ENCODE data around the gene LSMEM2. TPM values are rescaled to one million over a fixed set of nuclear protein-coding genes. Genes with fewer than 3 reads are reported as not detected.
A peak's percentile ranks its signal among the peaks of the same experiment; 100 is the strongest.

LSMEM2 gene
- total RNA-seq (not detected), polyA plus RNA-seq (under 1 TPM in 1 of 2 donors, not detected in 1; 0.15 TPM), total RNA-seq (not detected)

GRCh38 chr3:50278880-50279224 lies at the start of gene LSMEM2:
LSMEM2 (plus strand) TSS chr3:50279087; CDS start chr3:50279114, 27 bp downstream.
- Histone ChIP-seq H3K36me3 (ENCODE audit: control insufficient read depth in 2 of 3, insufficient read depth in 3 of 3, low read length in 3 of 3) (no peaks in the 10 kb centered on the region), H3K4me3 (ENCODE audit: low read length) (no peak within 1 kb of the TSS), H3K9me3 (ENCODE audit: control insufficient read depth in 2 of 3, low read length in 3 of 3) (no peaks in the 10 kb centered on the region), H3K4me1 (ENCODE audit: control insufficient read depth in 2 of 2, insufficient read depth in 2 of 2, low read length in 2 of 2) (peaks cover 5 to 15% of the 10 kb centered on the region in 2 donors), H3K27me3 (ENCODE audit: control insufficient read depth in 2 of 2, insufficient read depth in 2 of 2, low read length in 2 of 2) (peaks cover 12 to 19% of the 10 kb centered on the region in 2 donors), H3K27ac (ENCODE audit: low read depth, low read length) (no peak within 1 kb of the TSS)
- H3K4me3 Mint-ChIP-seq = no peak within 1 kb of the TSS
- ChIA-PET CTCF (interaction anchor here (1.1 kb wide), 1 partner anchor 18 kb away, joined by 4 read pairs; no protein-coding TSS in a partner anchor), POLR2A (interaction anchor here (1.5 kb wide), 1 partner anchor 18 kb away, joined by 3 read pairs; no protein-coding TSS in a partner anchor)
- no peak for ATAC-seq
- peaks cover 18 to 41% (median 23%) of the 10 kb centered on the region in 5 donors for H3K27me3 Mint-ChIP-seq
- intact Hi-C loops (cut with micrococcal nuclease) = no loop called here
- H3K9me3 Mint-ChIP-seq = peaks cover 0 to 2% (median 0%) of the 10 kb centered on the region in 11 donors
- no peak for DNase-seq
- H3K4me1 Mint-ChIP-seq = peaks cover 14 to 20% (median 17%) of the 10 kb centered on the region in 7 donors
- H3K27ac Mint-ChIP-seq = no peak within 1 kb of the TSS
- H3K36me3 Mint-ChIP-seq = no peaks in the 10 kb centered on the region

- Mint-ChIP-seq H3K27ac (peak overlapping the region in 3 of 9 donors; percentile 5 to 76 (median 38)), H3K36me3 (no peaks in the 10 kb centered on the region), H3K27me3 (peaks cover 0 to 11% (median 0%) of the 10 kb centered on the region in 5 donors), H3K4me3 (peak overlapping the region in 4 of 10 donors; percentile 21 to 66 (median 32)), H3K9me3 (peaks cover 0 to 2% (median 0%) of the 10 kb centered on the region in 11 donors), H3K4me1 (peaks cover 16 to 45% (median 38%) of the 10 kb centered on the region in 7 donors)
- Histone ChIP-seq H3K4me3 (ENCODE audit: low read length) (no peak overlapping the region), H3K9me3 (ENCODE audit: control insufficient read depth in 2 of 3, low read length in 3 of 3) (no peaks in the 10 kb centered on the region), H3K27me3 (ENCODE audit: control insufficient read depth in 2 of 2, insufficient read depth in 2 of 2, low read length in 2 of 2) (no peaks in the 10 kb centered on the region), H3K27ac (ENCODE audit: low read depth, low read length) (no peak overlapping the region), H3K4me1 (ENCODE audit: control insufficient read depth in 2 of 2, insufficient read depth in 2 of 2, low read length in 2 of 2) (peaks cover 9 to 12% of the 10 kb centered on the region in 2 donors), H3K36me3 (ENCODE audit: control insufficient read depth in 2 of 3, insufficient read depth in 3 of 3, low read length in 3 of 3) (no peaks in the 10 kb centered on the region)
- DNase-seq (no peak), ATAC-seq (no peak)
- intact Hi-C loops (cut with micrococcal nuclease) = loop anchor here (5.0 kb wide), 2 partner anchors 427 to 557 kb away; partner anchors contain the start of genes INKA1 (in 2 of the 2) and APEH (in 1 of the 2)
- ChIA-PET POLR2A (interaction anchor here (0.6 to 14.8 kb wide), 4 partner anchors 13 to 1769 kb away, joined by 3 to 253 read pairs (median 8); partner anchors contain the start of gene GNAI2), CTCF (interaction anchor here (8.3 to 15.3 kb wide), 2 partner anchors 15 to 36 kb away, joined by 108 to 211 read pairs; partner anchors contain the start of gene GNAT1)
Measured at GRCh38 chr3:50229490-50229889, 49.4 kb upstream of the LSMEM2 start.

GRCh38 chr3:50230104-50230793 lies 48.6 kb upstream of the LSMEM2 start:
- no peak for ATAC-seq
- H3K9me3 ChIP-seq (ENCODE audit: control insufficient read depth in 2 of 3, low read length in 3 of 3) = no peaks in the 10 kb centered on the region
- H3K4me3 Mint-ChIP-seq = no peak overlapping the region
- DNase-seq = no peak
- CTCF ChIA-PET = interaction anchor here (0.6 to 15.3 kb wide), 4 partner anchors 14 to 156 kb away, joined by 3 to 211 read pairs (median 56); partner anchors contain the start of gene GNAT1
- no peaks in the 10 kb centered on the region for H3K36me3 Mint-ChIP-seq
- intact Hi-C loops (cut with micrococcal nuclease) = no loop called here
- H3K9me3 Mint-ChIP-seq = peaks cover 0 to 2% (median 0%) of the 10 kb centered on the region in 11 donors
- H3K27me3 Mint-ChIP-seq = peaks cover 0 to 5% (median 0%) of the 10 kb centered on the region in 5 donors
- H3K36me3 ChIP-seq (ENCODE audit: control insufficient read depth in 2 of 3, insufficient read depth in 3 of 3, low read length in 3 of 3) = no peaks in the 10 kb centered on the region
- no peak overlapping the region for H3K27ac ChIP-seq (ENCODE audit: low read depth, low read length)
- H3K4me1 Mint-ChIP-seq = peaks cover 16 to 43% (median 34%) of the 10 kb centered on the region in 7 donors
- no peaks in the 10 kb centered on the region for H3K27me3 ChIP-seq (ENCODE audit: control insufficient read depth in 2 of 2, insufficient read depth in 2 of 2, low read length in 2 of 2)
- peak overlapping the region in 2 of 9 donors; percentile 34 to 76 for H3K27ac Mint-ChIP-seq
- no peak overlapping the region for H3K4me3 ChIP-seq (ENCODE audit: low read length)
- H3K4me1 ChIP-seq (ENCODE audit: control insufficient read depth in 2 of 2, insufficient read depth in 2 of 2, low read length in 2 of 2) = peaks cover 11 to 18% of the 10 kb centered on the region in 2 donors
- POLR2A ChIA-PET = interaction anchor here (14.8 kb wide), 1 partner anchor 13 kb away, joined by 253 read pairs; the partner anchor contains the start of gene GNAI2

- Histone ChIP-seq H3K9me3 (ENCODE audit: control insufficient read depth in 2 of 3, low read length in 3 of 3) (no peaks in the 10 kb centered on the region), H3K36me3 (ENCODE audit: control insufficient read depth in 2 of 3, insufficient read depth in 3 of 3, low read length in 3 of 3) (no peaks in the 10 kb centered on the region), H3K4me3 (ENCODE audit: low read length) (no peak overlapping the region), H3K4me1 (ENCODE audit: control insufficient read depth in 2 of 2, insufficient read depth in 2 of 2, low read length in 2 of 2) (peaks cover 14 to 21% of the 10 kb centered on the region in 2 donors), H3K27ac (ENCODE audit: low read depth, low read length) (no peak overlapping the region), H3K27me3 (ENCODE audit: control insufficient read depth in 2 of 2, insufficient read depth in 2 of 2, low read length in 2 of 2) (no peaks in the 10 kb centered on the region)
- ATAC-seq (no peak), DNase-seq (no peak)
- ChIA-PET CTCF (interaction anchor here (0.6 to 15.3 kb wide), 4 partner anchors 13 to 156 kb away, joined by 3 to 211 read pairs (median 56); partner anchors contain the start of gene GNAT1), POLR2A (interaction anchor here (14.8 kb wide), 1 partner anchor 12 kb away, joined by 253 read pairs; the partner anchor contains the start of gene GNAI2)
- no peaks in the 10 kb centered on the region for H3K36me3 Mint-ChIP-seq
- H3K4me1 Mint-ChIP-seq = peaks cover 16 to 44% (median 36%) of the 10 kb centered on the region in 7 donors
- peak overlapping the region in 2 of 9 donors; percentile 19 to 34 for H3K27ac Mint-ChIP-seq
- H3K9me3 Mint-ChIP-seq = peaks cover 0 to 2% (median 0%) of the 10 kb centered on the region in 11 donors
- intact Hi-C loops (cut with micrococcal nuclease) = no loop called here
- peaks cover 0 to 2% (median 0%) of the 10 kb centered on the region in 5 donors for H3K27me3 Mint-ChIP-seq
- peak overlapping the region in 1 of 10 donors; percentile 35 for H3K4me3 Mint-ChIP-seq
Measured at GRCh38 chr3:50230794-50231125, 48.1 kb upstream of the LSMEM2 start.

- DNase-seq (no peak), ATAC-seq (no peak)
- no peaks in the 10 kb centered on the region for H3K9me3 ChIP-seq (ENCODE audit: control insufficient read depth in 2 of 3, low read length in 3 of 3)
- no peak overlapping the region for H3K27ac ChIP-seq (ENCODE audit: low read depth, low read length)
- Mint-ChIP-seq H3K27ac (no peak overlapping the region), H3K4me1 (peaks cover 15 to 40% (median 32%) of the 10 kb centered on the region in 7 donors), H3K36me3 (no peaks in the 10 kb centered on the region), H3K4me3 (peak overlapping the region in 1 of 10 donors; percentile 34), H3K27me3 (no peaks in the 10 kb centered on the region), H3K9me3 (peaks cover 0 to 2% (median 0%) of the 10 kb centered on the region in 11 donors)
- peaks cover 0 to 4% (median 0%) of the 10 kb centered on the region in 3 experiments for H3K36me3 ChIP-seq (ENCODE audit: control insufficient read depth in 2 of 3, insufficient read depth in 3 of 3, low read length in 3 of 3)
- H3K4me1 ChIP-seq (ENCODE audit: control insufficient read depth in 2 of 2, insufficient read depth in 2 of 2, low read length in 2 of 2) = peaks cover 9 to 16% of the 10 kb centered on the region in 2 donors
- no peaks in the 10 kb centered on the region for H3K27me3 ChIP-seq (ENCODE audit: control insufficient read depth in 2 of 2, insufficient read depth in 2 of 2, low read length in 2 of 2)
- H3K4me3 ChIP-seq (ENCODE audit: low read length) = no peak overlapping the region
- POLR2A ChIA-PET = interaction anchor here (14.8 kb wide), 1 partner anchor 11 kb away, joined by 253 read pairs; the partner anchor contains the start of gene GNAI2
- intact Hi-C loops (cut with micrococcal nuclease) = no loop called here
- CTCF ChIA-PET = interaction anchor here (8.3 to 15.3 kb wide), 2 partner anchors 13 to 38 kb away, joined by 108 to 211 read pairs; partner anchors contain the start of gene GNAT1
Measured at GRCh38 chr3:50231581-50231980, 47.3 kb upstream of the LSMEM2 start.

GRCh38 chr3:50232303-50232702 lies 46.6 kb upstream of the LSMEM2 start:
- no peak overlapping the region for H3K27ac ChIP-seq (ENCODE audit: low read depth, low read length)
- H3K27me3 ChIP-seq (ENCODE audit: control insufficient read depth in 2 of 2, insufficient read depth in 2 of 2, low read length in 2 of 2) = no peaks in the 10 kb centered on the region
- H3K9me3 ChIP-seq (ENCODE audit: control insufficient read depth in 2 of 3, low read length in 3 of 3) = no peaks in the 10 kb centered on the region
- ChIA-PET POLR2A (interaction anchor here (14.8 kb wide), 1 partner anchor 11 kb away, joined by 253 read pairs; the partner anchor contains the start of gene GNAI2), CTCF (interaction anchor here (8.3 to 15.3 kb wide), 2 partner anchors 12 to 39 kb away, joined by 108 to 211 read pairs; partner anchors contain the start of gene GNAT1)
- no peak overlapping the region for H3K4me3 Mint-ChIP-seq
- no peaks in the 10 kb centered on the region for H3K9me3 Mint-ChIP-seq
- ATAC-seq = no peak
- peaks cover 0 to 6% (median 0%) of the 10 kb centered on the region in 5 donors for H3K36me3 Mint-ChIP-seq
- intact Hi-C loops (cut with micrococcal nuclease) = no loop called here
- peaks cover 0 to 11% (median 0%) of the 10 kb centered on the region in 3 experiments for H3K36me3 ChIP-seq (ENCODE audit: control insufficient read depth in 2 of 3, insufficient read depth in 3 of 3, low read length in 3 of 3)
- no peak overlapping the region for H3K4me3 ChIP-seq (ENCODE audit: low read length)
- peaks cover 5 to 16% of the 10 kb centered on the region in 2 donors for H3K4me1 ChIP-seq (ENCODE audit: control insufficient read depth in 2 of 2, insufficient read depth in 2 of 2, low read length in 2 of 2)
- H3K27ac Mint-ChIP-seq = no peak overlapping the region
- no peaks in the 10 kb centered on the region for H3K27me3 Mint-ChIP-seq
- DNase-seq = no peak
- H3K4me1 Mint-ChIP-seq = peaks cover 9 to 35% (median 31%) of the 10 kb centered on the region in 7 donors
